Adrenal gland (tissue), 12 donors: ENCODE measurements around the gene ANKRD16. TPM values are rescaled to one million over a fixed set of nuclear protein-coding genes. Genes with fewer than 3 reads are reported as not detected.

Experiments used
- DNase-seq, 7 donors: peaks; one replicate each; pipeline ENCODE4 v3.0.0-alpha.2; 2019 to 2020
- H3K27ac ChIP-seq, 5 donors: fragments of 200-600 bp; sonication (generic) in 4 of 5; 1 replicate in 3 of 5; 2 replicates in 2 of 5; pipeline versions ENCODE4 v1.5.1 to v1.8.0; 2016 to 2020; ENCODE audit warnings: mild to moderate bottlenecking in 1 of 5
- H3K27me3 ChIP-seq: fragments of 200-600 bp; 2 replicates; pipeline ENCODE4 v1.8.0; 2021
- H3K36me3 ChIP-seq, 2 donors: fragments of 200-600 bp; replicated peaks in 1 of 2; 1 replicate in 1 of 2; 2 replicates in 1 of 2; pipeline versions ENCODE4 v1.5.1 to v1.8.0; 2018 to 2022
- H3K4me1 ChIP-seq, 2 donors: fragments of 200-600 bp; replicated peaks in 1 of 2; 1 replicate in 1 of 2; 2 replicates in 1 of 2; pipeline versions ENCODE4 v1.5.1 to v1.8.0; 2018 to 2021
- H3K4me3 ChIP-seq, 4 donors: fragments of 200-600 bp; sonication (generic) in 3 of 4; one replicate each; pipeline ENCODE4 v1.5.1; 2016 to 2018
- H3K9me3 ChIP-seq, 3 donors: fragments of 200-600 bp; sonication (generic) in 1 of 3; replicated peaks in 1 of 3; 1 replicate in 2 of 3; 2 replicates in 1 of 3; pipeline versions ENCODE4 v1.5.1 to v1.8.0; 2016 to 2021
- POLR2A ChIP-seq, 2 donors: fragments of 450-650 bp; IDR thresholded peaks; one replicate each; pipeline ENCODE4 v1.6.1; 2017; ENCODE audit warnings: antibody characterized with exemption in 2 of 2, mild to moderate bottlenecking in 2 of 2, moderate library complexity in 1 of 2
- WGBS, 4 donors: extraction: QIAGEN DNeasy Blood & Tissue Kit in 2 of 4; methylation state at CpG; one replicate each; pipeline versions ENCODE4 v1.1.5 to v1.1.7; 2013 to 2017; 5-methylcytosine and 5-hydroxymethylcytosine counted together
- intact Hi-C, 2 donors: fragments of 100-400 bp; cut with DNase I; formaldehyde crosslinking; loops; one replicate each; pipeline versions ENCODE4 v1.14.1 to v1.15.0; 2022 to 2023
- polyA plus RNA-seq, 3 donors: library from polyadenylated mRNA; stranded (reverse); fragments of 200-250 nt in 2 of 3; fragments of 350-450 nt in 1 of 3; fragmentation: Illumina TruSeq in 1 of 3; extraction: RNeasy Lipid Tissue Mini Kit (QIAGEN cat#74804) in 1 of 3; gene quantifications; one replicate each; pipeline ENCODE4 v1.2.3, GENCODE V29; 2013 to 2014
- total RNA-seq, 9 donors: library from RNA; depleted of rRNA in 4 of 9; stranded (reverse); fragments of >200 nt in 4 of 9; fragments of 120-200 nt in 1 of 9; fragmentation: NEBNext Ultra II Directional in 1 of 9; extraction: Animal tissue kit (Norgen Biotek cat#: 25700) in 1 of 9; gene quantifications; one replicate each; pipeline versions ENCODE4 v1.1.0 to v1.2.4, GENCODE V29; 2013 to 2023
- TF ChIP-seq, protein P1 (sequence below), 6 experiments: fragments of 450-650 bp in 4 of 6; fragments of 200-600 bp in 2 of 6; sonication (generic) in 1 of 6; IDR thresholded peaks; 1 replicate in 5 of 6; 2 replicates in 1 of 6; pipeline versions ENCODE4 v1.5.1 to v1.8.0; 2016 to 2021; ENCODE audit warnings: antibody characterized with exemption in 6 of 6, mild to moderate bottlenecking in 2 of 6, moderate library complexity in 1 of 6
- donor health status: healthy with polysubstance abuse.
- donor health status: Bipolar disorder and iron deficiency.
- donor health status: DM: yes; HTN: yes; CAD: no.
- donor health status: DM: no; HTN: no; CAD: no.
- donor health status: DM: no; HTN: no; CAD: no.
- donor health status: DM: yes; HTN: yes; CAD: no.

ANKRD16 gene
- total and polyA plus RNA-seq, 12 donors, result 4.0 to 12.4 (median 6.8) TPM

DNA sequence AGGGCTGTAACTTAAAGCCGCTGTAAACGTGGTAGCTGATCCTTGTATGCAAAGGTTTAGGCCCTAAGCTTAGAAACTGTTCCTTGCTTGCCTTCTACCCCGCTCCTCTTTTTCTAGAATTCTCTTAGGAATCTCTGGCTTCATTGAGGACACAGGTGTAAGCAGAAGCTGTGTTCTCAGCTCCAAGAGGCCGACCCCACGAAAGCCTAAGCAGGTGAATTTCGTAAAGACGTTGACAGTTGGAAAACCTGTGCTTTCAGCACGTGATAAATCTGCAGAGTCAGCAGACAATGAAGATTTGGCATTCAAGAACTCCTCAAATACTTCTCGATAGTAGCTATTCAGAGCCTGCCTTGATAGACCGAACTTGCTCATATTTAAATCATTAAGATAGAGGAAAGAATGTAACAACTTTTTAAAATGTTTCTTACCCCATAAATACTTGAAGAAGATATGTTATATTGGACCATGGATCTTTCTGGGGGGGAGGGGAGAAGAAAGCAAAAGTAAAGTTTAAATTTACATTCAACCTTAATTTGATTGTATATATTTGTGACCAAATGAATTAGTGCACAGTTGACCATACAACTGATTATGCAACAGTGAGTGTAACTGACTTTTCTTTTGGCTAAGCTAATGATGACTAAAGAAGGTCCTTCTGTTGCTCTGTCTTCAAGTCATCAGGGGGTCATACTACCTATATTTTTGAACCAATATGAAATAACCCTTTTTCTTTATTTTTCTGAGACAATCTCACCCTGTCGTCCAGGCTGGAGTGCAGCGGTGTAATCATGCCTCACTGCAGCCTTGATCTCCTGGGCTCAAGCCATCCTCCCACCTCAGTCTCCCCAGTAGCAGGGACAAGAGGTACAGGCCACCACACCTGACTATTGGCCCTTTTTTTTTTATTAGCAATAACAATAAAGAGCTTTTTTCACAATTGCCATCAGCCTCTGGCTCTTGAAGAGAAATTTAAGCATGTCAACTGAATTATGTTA lies 75.3 kb downstream of the ANKRD16 start:
- TF ChIP-seq, protein P1, sequence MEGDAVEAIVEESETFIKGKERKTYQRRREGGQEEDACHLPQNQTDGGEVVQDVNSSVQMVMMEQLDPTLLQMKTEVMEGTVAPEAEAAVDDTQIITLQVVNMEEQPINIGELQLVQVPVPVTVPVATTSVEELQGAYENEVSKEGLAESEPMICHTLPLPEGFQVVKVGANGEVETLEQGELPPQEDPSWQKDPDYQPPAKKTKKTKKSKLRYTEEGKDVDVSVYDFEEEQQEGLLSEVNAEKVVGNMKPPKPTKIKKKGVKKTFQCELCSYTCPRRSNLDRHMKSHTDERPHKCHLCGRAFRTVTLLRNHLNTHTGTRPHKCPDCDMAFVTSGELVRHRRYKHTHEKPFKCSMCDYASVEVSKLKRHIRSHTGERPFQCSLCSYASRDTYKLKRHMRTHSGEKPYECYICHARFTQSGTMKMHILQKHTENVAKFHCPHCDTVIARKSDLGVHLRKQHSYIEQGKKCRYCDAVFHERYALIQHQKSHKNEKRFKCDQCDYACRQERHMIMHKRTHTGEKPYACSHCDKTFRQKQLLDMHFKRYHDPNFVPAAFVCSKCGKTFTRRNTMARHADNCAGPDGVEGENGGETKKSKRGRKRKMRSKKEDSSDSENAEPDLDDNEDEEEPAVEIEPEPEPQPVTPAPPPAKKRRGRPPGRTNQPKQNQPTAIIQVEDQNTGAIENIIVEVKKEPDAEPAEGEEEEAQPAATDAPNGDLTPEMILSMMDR (IDR thresholded peaks at IDR 0.05), result no peak
- no peak for TF ChIP-seq POLR2A (IDR thresholded peaks at IDR 0.05)
- Histone ChIP-seq H3K4me3 (peak overlapping the region; percentile 48 to 99 (median 88)), H3K27ac (peak overlapping the region; percentile 91 to 99 (median 97)), H3K36me3 (no peaks in the 10 kb centered on the region), H3K9me3 (no peaks in the 10 kb centered on the region), H3K27me3 (no peaks in the 10 kb centered on the region), H3K4me1 (peaks cover 23 to 41% of the 10 kb centered on the region in 2 donors)
- peak in 2 of 7 donors; percentile 7 to 27 for DNase-seq
- intact Hi-C loops, result loop anchor here in 1 of 2 donors (10.0 kb wide), 1 partner anchor 50 kb away; no protein-coding TSS in a partner anchor
- 26 to 35% (median 33%) methylated on average over 12 of the region's 12 CpGs for WGBS, 4 donors

DNA sequence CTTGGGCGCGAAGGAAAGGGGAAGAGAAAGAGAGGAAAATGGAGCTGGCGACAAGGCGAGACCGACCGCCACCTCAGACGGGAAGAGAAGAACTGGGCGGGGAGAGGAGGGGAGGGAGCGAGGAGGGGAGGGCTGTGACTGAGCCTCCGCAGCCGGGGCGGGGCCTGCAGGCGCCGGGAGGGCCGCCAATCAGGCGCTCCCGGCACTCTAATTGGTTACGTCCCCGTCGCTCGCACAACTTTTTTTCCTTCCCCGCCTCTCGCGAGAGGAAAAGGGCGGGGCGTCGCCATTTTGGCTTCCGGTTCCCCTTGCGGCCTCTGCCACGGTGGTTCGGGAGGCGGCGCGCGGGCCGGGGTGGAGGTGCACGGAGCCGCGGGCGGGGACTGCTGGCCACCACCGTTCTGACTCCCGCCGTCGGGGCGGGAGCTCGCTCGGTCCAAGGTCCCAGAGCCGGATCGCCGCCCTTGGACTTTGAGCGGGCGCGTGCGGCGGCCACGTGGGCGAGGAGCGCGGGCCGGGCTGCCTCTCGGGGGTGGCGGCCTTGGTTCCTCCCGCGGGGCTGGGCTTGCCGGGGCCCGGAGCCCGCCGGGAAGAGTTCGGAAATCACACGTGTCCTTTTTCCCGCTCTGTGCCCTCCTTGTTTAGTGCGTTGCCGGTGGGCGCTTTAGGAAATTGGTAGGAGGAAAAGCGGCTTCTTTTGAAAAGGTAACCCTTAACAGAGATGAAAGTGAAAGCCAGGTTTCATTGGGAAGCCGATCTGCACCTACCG lies 76.2 kb downstream of the ANKRD16 start, which contains the start of gene GDI2:
GDI2 (minus strand) TSS at position 94 of the 769 bp plus-strand sequence. CDS start 176 bp downstream, outside the sequence.
- Histone ChIP-seq H3K27me3 (no peaks in the 10 kb centered on the region), H3K36me3 (no peaks in the 10 kb centered on the region), H3K9me3 (no peaks in the 10 kb centered on the region), H3K27ac (peak within 1 kb of the TSS; percentile 94 to 99 (median 97)), H3K4me3 (peak within 1 kb of the TSS; percentile 83 to 99 (median 98)), H3K4me1 (peaks cover 23 to 49% of the 10 kb centered on the region in 2 donors)
- DNase-seq, result peak; percentile 96 to 98 (median 97)
- TF ChIP-seq, protein P1 (IDR thresholded peaks at IDR 0.05), result peak in 1 of 6 experiments; percentile 18
- peak; percentile 12 to 97 for TF ChIP-seq POLR2A (IDR thresholded peaks at IDR 0.05)
- intact Hi-C loops, result loop anchor here in 1 of 2 donors (10.0 kb wide), 1 partner anchor 51 kb away; no protein-coding TSS in a partner anchor
- 0% methylated on average over 44 to 77 of the region's 77 CpGs for WGBS, 4 donors

DNA sequence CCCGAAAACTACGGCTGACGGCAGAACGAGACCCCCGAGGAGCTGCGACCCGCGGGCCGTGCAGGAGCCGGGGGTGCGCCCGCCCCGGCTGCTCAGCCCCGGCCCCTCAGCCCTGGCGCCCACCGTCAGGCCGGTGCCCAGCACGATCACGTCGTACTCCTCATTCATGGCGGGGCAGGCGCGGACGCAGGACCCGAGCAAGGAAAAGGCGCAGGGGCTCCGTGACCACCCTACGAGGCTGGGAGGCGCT lies 76.7 kb downstream of the ANKRD16 start:
- TF ChIP-seq POLR2A (IDR thresholded peaks at IDR 0.05), result peak in 1 of 2 donors; percentile 84
- TF ChIP-seq, protein P1 (IDR thresholded peaks at IDR 0.05), result no peak
- DNase-seq, result no peak
- H3K9me3 ChIP-seq, result no peaks in the 10 kb centered on the region
- no peaks in the 10 kb centered on the region for H3K27me3 ChIP-seq
- H3K4me3 ChIP-seq, result peak overlapping the region; percentile 83 to 99 (median 98)
- H3K27ac ChIP-seq, result peak overlapping the region; percentile 94 to 99 (median 97)
- 0% methylated on average over 9 to 29 of the region's 29 CpGs; no CpG with 5 or more reads in 1 of the 4 donors for WGBS, 4 donors
- H3K4me1 ChIP-seq, result peaks cover 23 to 52% of the 10 kb centered on the region in 2 donors
- no peaks in the 10 kb centered on the region for H3K36me3 ChIP-seq
- intact Hi-C loops, result loop anchor here in 1 of 2 donors (10.0 kb wide), 1 partner anchor 52 kb away; no protein-coding TSS in a partner anchor
